CD4-positive, alpha-beta T cell treated with Interleukin-21 for 1 hour (primary cell): ENCODE data around the gene TPRA1.

Source experiments
- DNase-seq: peaks from one replicate; pipeline ENCODE4 v3.0.0-alpha.2; 2020

The TPRA1 gene

GRCh38 chr3:127590593-127591465 is at the start of gene TPRA1:
TPRA1 (minus strand) TSS chr3:127590733; CDS start chr3:127580146, 10,587 bp downstream.
- DNase-seq, result peak; percentile 91

- DNase-seq, result no peak
Measured at GRCh38 chr3:127640042-127640355, 49.5 kb upstream of the TPRA1 start.

- DNase-seq, result no peak
Measured at GRCh38 chr3:127639173-127640041, 48.9 kb upstream of the TPRA1 start.

- no peak for DNase-seq
Measured at GRCh38 chr3:127637971-127638370, 47.4 kb upstream of the TPRA1 start.

- DNase-seq, result peak; percentile 41
Measured at GRCh38 chr3:127637546-127637945, 47.0 kb upstream of the TPRA1 start.

- no peak for DNase-seq
Measured at GRCh38 chr3:127634653-127635052, 44.1 kb upstream of the TPRA1 start.

- DNase-seq, result no peak
Measured at GRCh38 chr3:127632035-127632820, 41.7 kb upstream of the TPRA1 start.

GRCh38 chr3:127630811-127631714 is 40.5 kb upstream of the TPRA1 start:
- DNase-seq, result no peak

- DNase-seq, result peak; percentile 44
Measured at GRCh38 chr3:127629467-127630403, 39.2 kb upstream of the TPRA1 start.

GRCh38 chr3:127628788-127629466 is 38.4 kb upstream of the TPRA1 start, which contains the start of gene PODXL2:
PODXL2 (plus strand) TSS chr3:127629185; CDS start chr3:127629220, 35 bp downstream.
- peak; percentile 43 for DNase-seq

- no peak for DNase-seq
Measured at GRCh38 chr3:127628426-127628787, 37.9 kb upstream of the TPRA1 start.

GRCh38 chr3:127625821-127626220 is 35.3 kb upstream of the TPRA1 start:
- no peak for DNase-seq

- DNase-seq, result no peak
Measured at GRCh38 chr3:127624063-127624462, 33.5 kb upstream of the TPRA1 start.

GRCh38 chr3:127622772-127623576 is 32.4 kb upstream of the TPRA1 start:
- DNase-seq, result no peak

GRCh38 chr3:127622031-127622430 is 31.5 kb upstream of the TPRA1 start:
- no peak for DNase-seq

- DNase-seq, result no peak
Measured at GRCh38 chr3:127620637-127621375, 30.3 kb upstream of the TPRA1 start.

GRCh38 chr3:127618891-127619290 is 28.4 kb upstream of the TPRA1 start:
- no peak for DNase-seq

GRCh38 chr3:127616836-127617605 is 26.5 kb upstream of the TPRA1 start:
- DNase-seq, result no peak
